HG02571 (cell line): ENCODE data around the gene PRRT2.
"Not testable (repeated sequence)": the region's sequence is repeated elsewhere in the genome, so short reads cannot be mapped to it uniquely, and the experiment has no call there.

Experiments used
- ATAC-seq: cut with Tn5 transposase; IDR thresholded peaks from one replicate; pipeline ENCODE4 v1.9.1; 2021; ENCODE audit warnings: mild to moderate bottlenecking, moderate library complexity; ENCODE audit not compliant: unreplicated experiment

PRRT2 gene

GRCh38 chr16:29831490-29831889, 19.5 kb downstream of the PRRT2 start:
- ATAC-seq, result no peak

GRCh38 chr16:29833219-29833618, 21.2 kb downstream of the PRRT2 start:
- ATAC-seq, result not testable (repeated sequence)

GRCh38 chr16:29834079-29834478, 22.1 kb downstream of the PRRT2 start:
- ATAC-seq, result no peak

GRCh38 chr16:29835926-29836325, 23.9 kb downstream of the PRRT2 start:
- no peak for ATAC-seq

- ATAC-seq, result no peak
Observed at GRCh38 chr16:29836623-29837022, 24.6 kb downstream of the PRRT2 start.

GRCh38 chr16:29837841-29838240, 25.8 kb downstream of the PRRT2 start:
- no peak for ATAC-seq

GRCh38 chr16:29839822-29840221, 27.8 kb downstream of the PRRT2 start:
- ATAC-seq, result no peak

GRCh38 chr16:29840240-29840639, 28.2 kb downstream of the PRRT2 start:
- ATAC-seq, result no peak

GRCh38 chr16:29841631-29842030, 29.6 kb downstream of the PRRT2 start:
- no peak for ATAC-seq

GRCh38 chr16:29842732-29843346, 30.8 kb downstream of the PRRT2 start:
- ATAC-seq, result no peak

GRCh38 chr16:29843931-29844330, 31.9 kb downstream of the PRRT2 start:
- ATAC-seq, result no peak

GRCh38 chr16:29844575-29845331, 32.8 kb downstream of the PRRT2 start:
- no peak for ATAC-seq

- ATAC-seq, result no peak
Observed at GRCh38 chr16:29845656-29846055, 33.7 kb downstream of the PRRT2 start.

- ATAC-seq, result no peak
Observed at GRCh38 chr16:29848420-29849297, 36.7 kb downstream of the PRRT2 start.

- ATAC-seq, result no peak
Observed at GRCh38 chr16:29849505-29849904, 37.5 kb downstream of the PRRT2 start.

GRCh38 chr16:29850998-29851397, 39.0 kb downstream of the PRRT2 start:
- ATAC-seq, result no peak

- ATAC-seq, result no peak
Observed at GRCh38 chr16:29852654-29853053, 40.7 kb downstream of the PRRT2 start.

GRCh38 chr16:29854520-29855100, 42.6 kb downstream of the PRRT2 start:
- ATAC-seq, result no peak

GRCh38 chr16:29857133-29857760, 45.3 kb downstream of the PRRT2 start:
- ATAC-seq, result no peak

- no peak for ATAC-seq
Observed at GRCh38 chr16:29858149-29858849, 46.3 kb downstream of the PRRT2 start.
